Measurements from ENCODE around the gene RBMS3.

GRCh38 chr3:29933802-29934490 lies 653.1 kb downstream of the RBMS3 start:
- TF ChIP-seq POLR2AphosphoS5 (IDR thresholded peaks at IDR 0.05) = no peak
- no peak for TF ChIP-seq CTCF (IDR thresholded peaks at IDR 0.05)
- TF ChIP-seq EP300 (IDR thresholded peaks at IDR 0.05; ENCODE audit: low read depth) = no peak
- TF ChIP-seq POLR2A (IDR thresholded peaks at IDR 0.05) = no peak
